Activated T-helper 1 cell treated with anti-CD3 and anti-CD28 coated beads, Interleukin-12 subunit alpha, Interleukin-12 subunit beta, Interleukin-2, Interleukin-4 antibody, amounts not matched to agents 30 ng/mL and 10 ng/mL and 1 ng/mL, durations not matched to agents 14 hours and 24 hours and 36 hours (primary cell): ENCODE results near the gene C16orf95. TPM values are rescaled to one million over a fixed set of nuclear protein-coding genes. Genes with fewer than 3 reads are reported as not detected.
"Not testable (repeated sequence)": the region's sequence is repeated elsewhere in the genome, so short reads cannot be mapped to it uniquely, and the experiment has no call there.

Source experiments
- DNase-seq: peaks from one replicate; pipeline ENCODE4 v3.0.0; 2021; ENCODE audit warnings: low spot score
- H3K27ac Mint-ChIP-seq: one replicate; pipeline ENCODE4 v1.8.0; 2021; ENCODE audit warnings: mild to moderate bottlenecking, mixed read lengths
- H3K27me3 Mint-ChIP-seq: one replicate; pipeline ENCODE4 v1.8.0; 2022; ENCODE audit warnings: mild to moderate bottlenecking, moderate library complexity, mixed read lengths; ENCODE audit not compliant: insufficient read depth
- H3K36me3 Mint-ChIP-seq: one replicate; pipeline ENCODE4 v1.8.0; 2021; ENCODE audit warnings: low read depth, mixed read lengths
- H3K4me1 Mint-ChIP-seq: one replicate; pipeline ENCODE4 v1.8.0; 2021; ENCODE audit warnings: low read depth, mixed read lengths
- H3K4me3 Mint-ChIP-seq: one replicate; pipeline ENCODE4 v1.8.0; 2021; ENCODE audit warnings: mild to moderate bottlenecking, moderate library complexity, mixed read lengths
- H3K9me3 Mint-ChIP-seq: one replicate; pipeline ENCODE4 v1.8.0; 2021; ENCODE audit warnings: mixed read lengths
- intact Hi-C: fragments of 100-400 bp; cut with micrococcal nuclease; formaldehyde crosslinking; loops from one replicate; pipeline ENCODE4 v1.15.1; 2024
- total RNA-seq: library from RNA; stranded (reverse); gene quantifications from 2 replicates; pipeline ENCODE4 v1.2.3, GENCODE V29; 2022

The C16orf95 gene
- total RNA-seq: 9.9 and 10.9 TPM in 2 replicates

- peaks cover 10% of the 10 kb centered on the region for H3K36me3 Mint-ChIP-seq
- DNase-seq: peak; percentile 95
- H3K27ac Mint-ChIP-seq: peak within 1 kb of the TSS; percentile 99
- peaks cover 17% of the 10 kb centered on the region for H3K4me1 Mint-ChIP-seq
- H3K9me3 Mint-ChIP-seq: no peaks in the 10 kb centered on the region
- H3K27me3 Mint-ChIP-seq: no peaks in the 10 kb centered on the region
- intact Hi-C loops: loop anchor here (1.0 to 10.0 kb wide), 8 partner anchors 8 to 760 kb away; partner anchors contain the start of genes FBXO31, KLHDC4 and MTHFSD
- H3K4me3 Mint-ChIP-seq: peak within 1 kb of the TSS; percentile 94
These were observed at the start of gene C16orf95 for GRCh38 chr16:87316923-87317749. Gene C16orf95, minus strand, starts transcription at chr16:87317392. Its CDS starts 150 bp downstream, at chr16:87317242.

DNA sequence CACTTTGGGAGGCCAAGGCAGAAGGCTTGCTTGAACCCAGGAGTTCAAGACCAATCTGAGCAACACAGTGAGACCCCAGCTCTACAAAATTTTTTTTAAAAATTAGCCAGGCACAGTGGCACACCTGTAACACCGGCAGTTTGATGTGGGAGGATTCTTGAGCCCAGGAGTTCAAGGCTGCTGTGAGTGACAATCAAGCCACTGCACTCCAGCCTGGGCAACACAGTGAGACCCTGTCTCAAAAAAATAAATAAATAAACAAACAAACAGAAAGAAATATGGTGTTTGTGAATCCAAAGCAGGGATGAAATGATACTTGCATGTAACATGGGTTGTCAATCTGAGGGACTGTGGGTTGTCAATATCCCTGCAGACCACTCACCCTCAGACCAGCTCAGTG, 49.7 kb upstream of the C16orf95 start:
- no peak overlapping the region for H3K27ac Mint-ChIP-seq
- no peak for DNase-seq
- no peaks in the 10 kb centered on the region for H3K9me3 Mint-ChIP-seq
- H3K4me3 Mint-ChIP-seq: no peak overlapping the region
- H3K4me1 Mint-ChIP-seq: peaks cover 37% of the 10 kb centered on the region
- H3K27me3 Mint-ChIP-seq: no peaks in the 10 kb centered on the region
- intact Hi-C loops: no loop called here
- H3K36me3 Mint-ChIP-seq: peaks cover 8% of the 10 kb centered on the region

GRCh38 chr16:87366288-87366687, 49.1 kb upstream of the C16orf95 start:
- H3K27me3 Mint-ChIP-seq: no peaks in the 10 kb centered on the region
- intact Hi-C loops: no loop called here
- no peak for DNase-seq
- no peak overlapping the region for H3K4me3 Mint-ChIP-seq
- peaks cover 8% of the 10 kb centered on the region for H3K36me3 Mint-ChIP-seq
- H3K27ac Mint-ChIP-seq: no peak overlapping the region
- peaks cover 37% of the 10 kb centered on the region for H3K4me1 Mint-ChIP-seq
- H3K9me3 Mint-ChIP-seq: no peaks in the 10 kb centered on the region

GRCh38 chr16:87365021-87365713, 48.0 kb upstream of the C16orf95 start:
- Mint-ChIP-seq H3K27ac (no peak overlapping the region), H3K4me1 (peaks cover 40% of the 10 kb centered on the region), H3K4me3 (no peak overlapping the region), H3K36me3 (peaks cover 11% of the 10 kb centered on the region), H3K27me3 (no peaks in the 10 kb centered on the region), H3K9me3 (no peaks in the 10 kb centered on the region)
- no peak for DNase-seq
- intact Hi-C loops: no loop called here

DNA sequence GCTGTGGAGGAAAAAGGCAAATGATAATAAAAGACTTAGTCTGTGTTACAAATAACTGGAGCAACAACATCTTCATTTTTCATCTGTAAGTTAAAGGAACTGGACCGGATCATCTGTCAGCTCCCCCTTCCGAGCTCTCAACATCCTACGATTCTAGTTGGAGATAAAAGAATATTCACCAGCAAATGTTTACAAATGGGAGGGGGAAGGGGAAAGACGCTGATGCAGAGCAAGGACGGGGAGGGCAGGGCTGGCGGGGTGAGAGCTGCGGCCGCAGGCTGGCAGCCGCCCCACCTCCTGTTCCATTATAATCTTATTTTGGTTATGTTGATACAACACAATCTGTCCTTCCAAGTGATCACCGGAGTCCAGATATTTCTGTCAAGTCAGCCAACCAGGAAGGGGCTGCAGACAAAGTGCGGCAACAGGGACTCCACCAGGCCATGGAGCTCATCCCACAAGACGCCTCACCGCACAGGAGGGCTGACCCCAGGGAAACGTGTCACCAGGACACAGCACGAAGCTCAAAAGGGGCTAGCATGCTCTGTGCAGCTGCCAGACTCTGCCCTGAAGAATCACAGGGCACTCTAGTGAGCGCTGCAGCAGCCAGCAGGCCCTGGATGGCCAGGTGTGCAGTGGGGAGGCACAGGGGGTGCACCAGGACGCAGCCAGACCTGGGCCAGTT, 46.7 kb upstream of the C16orf95 start:
- Mint-ChIP-seq H3K27me3 (no peaks in the 10 kb centered on the region), H3K4me1 (peaks cover 42% of the 10 kb centered on the region), H3K9me3 (no peaks in the 10 kb centered on the region), H3K4me3 (no peak overlapping the region), H3K36me3 (peaks cover 18% of the 10 kb centered on the region), H3K27ac (peak overlapping the region; percentile 55)
- no peak for DNase-seq
- intact Hi-C loops: no loop called here

GRCh38 chr16:87362828-87363559, 45.8 kb upstream of the C16orf95 start:
- peaks cover 36% of the 10 kb centered on the region for H3K4me1 Mint-ChIP-seq
- H3K9me3 Mint-ChIP-seq, H3K27ac Mint-ChIP-seq, DNase-seq, intact Hi-C loops, H3K4me3 Mint-ChIP-seq, H3K27me3 Mint-ChIP-seq: not testable (repeated sequence)
- peaks cover 25% of the 10 kb centered on the region for H3K36me3 Mint-ChIP-seq

DNA sequence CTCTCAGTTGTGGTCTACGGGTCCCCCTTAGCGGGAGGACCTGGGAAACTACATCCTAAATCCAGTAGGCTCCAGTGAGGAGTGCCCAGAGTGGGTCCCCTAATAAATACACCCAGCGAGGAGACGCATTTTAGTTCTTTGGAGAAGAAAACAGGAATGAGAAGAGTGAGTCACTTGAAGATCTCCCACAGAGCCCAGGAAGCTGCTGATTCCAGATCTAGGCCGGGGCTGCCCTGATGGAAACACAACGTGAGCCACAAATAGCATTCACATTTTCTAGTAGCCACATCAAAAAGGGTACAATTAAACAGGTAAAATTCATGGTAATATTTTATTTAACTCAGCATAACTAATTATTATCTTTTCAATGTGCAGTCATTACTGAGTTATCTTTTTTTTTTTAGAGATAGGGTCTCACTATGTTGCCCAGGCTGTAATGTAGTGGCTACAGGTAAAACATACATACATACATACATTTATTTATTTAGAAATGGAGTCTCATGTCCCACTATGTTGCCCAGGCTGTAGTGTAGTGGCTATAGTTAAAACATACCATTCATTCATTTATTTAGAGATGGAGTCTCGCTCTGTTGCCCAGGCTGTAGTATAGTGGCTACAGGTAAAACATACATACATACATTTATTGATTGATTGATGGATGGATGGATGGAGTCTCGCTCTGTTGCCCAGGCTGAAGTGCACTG, 44.9 kb upstream of the C16orf95 start:
- Mint-ChIP-seq H3K27ac (no peak overlapping the region), H3K4me1 (peaks cover 28% of the 10 kb centered on the region), H3K9me3 (no peaks in the 10 kb centered on the region), H3K27me3 (no peaks in the 10 kb centered on the region), H3K36me3 (peaks cover 26% of the 10 kb centered on the region), H3K4me3 (no peak overlapping the region)
- no peak for DNase-seq
- intact Hi-C loops: no loop called here

- peaks cover 23% of the 10 kb centered on the region for H3K36me3 Mint-ChIP-seq
- H3K4me1 Mint-ChIP-seq: peaks cover 22% of the 10 kb centered on the region
- DNase-seq: no peak
- no peaks in the 10 kb centered on the region for H3K9me3 Mint-ChIP-seq
- no peaks in the 10 kb centered on the region for H3K27me3 Mint-ChIP-seq
- intact Hi-C loops: no loop called here
- peak overlapping the region; percentile 23 for H3K27ac Mint-ChIP-seq
- no peak overlapping the region for H3K4me3 Mint-ChIP-seq
These were observed 43.8 kb upstream of the C16orf95 start for GRCh38 chr16:87360862-87361610.

DNA sequence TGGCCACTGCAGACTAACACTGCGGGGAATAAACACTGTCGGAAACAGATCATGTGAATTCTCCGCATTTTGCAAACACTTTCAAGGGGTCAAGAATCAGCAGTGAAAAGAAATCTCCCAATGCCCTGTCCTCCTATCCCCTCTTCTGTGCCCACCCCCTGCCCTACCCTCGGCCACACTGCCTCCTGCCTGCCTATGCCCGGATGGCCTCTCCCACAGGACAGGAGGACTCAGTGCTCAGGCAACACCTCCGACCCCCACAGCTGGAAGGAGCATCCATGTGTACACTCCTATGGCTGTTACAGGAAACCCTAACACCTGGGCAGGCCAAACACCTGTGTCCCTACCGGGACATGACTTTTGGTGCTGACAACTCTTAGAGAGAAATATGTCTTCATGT, 41.9 kb upstream of the C16orf95 start:
- intact Hi-C loops: no loop called here
- H3K36me3 Mint-ChIP-seq: peaks cover 23% of the 10 kb centered on the region
- no peaks in the 10 kb centered on the region for H3K9me3 Mint-ChIP-seq
- H3K4me1 Mint-ChIP-seq: peaks cover 10% of the 10 kb centered on the region
- DNase-seq: no peak
- H3K4me3 Mint-ChIP-seq: no peak overlapping the region
- H3K27me3 Mint-ChIP-seq: no peaks in the 10 kb centered on the region
- H3K27ac Mint-ChIP-seq: no peak overlapping the region

- no peak for DNase-seq
- peaks cover 23% of the 10 kb centered on the region for H3K36me3 Mint-ChIP-seq
- no peaks in the 10 kb centered on the region for H3K9me3 Mint-ChIP-seq
- H3K27me3 Mint-ChIP-seq: no peaks in the 10 kb centered on the region
- H3K4me1 Mint-ChIP-seq: peaks cover 9% of the 10 kb centered on the region
- no peak overlapping the region for H3K27ac Mint-ChIP-seq
- H3K4me3 Mint-ChIP-seq: no peak overlapping the region
- intact Hi-C loops: no loop called here
These were observed 41.5 kb upstream of the C16orf95 start for GRCh38 chr16:87358696-87359095.

- peaks cover 18% of the 10 kb centered on the region for H3K36me3 Mint-ChIP-seq
- no peaks in the 10 kb centered on the region for H3K27me3 Mint-ChIP-seq
- intact Hi-C loops: no loop called here
- H3K4me1 Mint-ChIP-seq: peaks cover 5% of the 10 kb centered on the region
- no peaks in the 10 kb centered on the region for H3K9me3 Mint-ChIP-seq
- H3K27ac Mint-ChIP-seq: no peak overlapping the region
- no peak for DNase-seq
- no peak overlapping the region for H3K4me3 Mint-ChIP-seq
These were observed 41.1 kb upstream of the C16orf95 start for GRCh38 chr16:87358250-87358649.
